HCT116 (cell line): ENCODE results near the gene TNFRSF21. TPM values are rescaled to one million over a fixed set of nuclear protein-coding genes. Genes with fewer than 3 reads are reported as not detected.

Experiments
- ATAC-seq: fragments of 200-7000 bp; cut with Tn5 transposase; 2 replicates; pipeline ENCODE4 v1.9.1; 2020; ENCODE audit warnings: mild to moderate bottlenecking, moderate library complexity
- BruUV-seq: library from RNA; stranded (reverse); fragments of 400-500 nt; replicated peaks from 2 replicates; lab custom pipeline; 2021; lab: Mats Ljungman, UMichigan
- CTCF ChIA-PET: fragments of 300-600 bp; sonication (Branson Sonifier 250); formaldehyde crosslinking; loops from one replicate; lab custom pipeline; 2021; ENCODE audit warnings: antibody characterized with exemption; lab: Charles Lee
- POLR2A ChIA-PET: fragments of 300-600, 350-600 bp; sonication (Branson Sonifier 250); formaldehyde crosslinking; loops from one replicate; lab custom pipeline; 2021; ENCODE audit warnings: antibody characterized with exemption; lab: Charles Lee
- RAD21 ChIA-PET, 2 experiments: fragments of 300-600 bp; sonication (Branson Sonifier 250); formaldehyde crosslinking; loops; one replicate each; lab custom pipeline; 2023; ENCODE audit warnings: low total read pairs in 2 of 2; ENCODE audit not compliant: uncharacterized antibody in 2 of 2, unreplicated experiment in 2 of 2, low non-redundant PET in 1 of 2; lab: Charles Lee
- DNase-seq: peaks from one replicate; pipeline ENCODE4 v3.0.0-alpha.2; 2010; ENCODE audit warnings: low read depth, low spot score
- H2AFZ ChIP-seq: fragments of 200-600 bp; shearing (Covaris generic), sonication (generic); 2 replicates; pipeline ENCODE4 v1.6.1; 2017; ENCODE audit warnings: low read depth, mixed run types, mixed read lengths, antibody characterized with exemption, low read length; ENCODE audit not compliant: poor library complexity, severe bottlenecking
- H3K27ac ChIP-seq: 2 replicates; pipeline ENCODE4 v1.5.1; 2012; ENCODE audit warnings: low read depth, low read length
- H3K27me3 ChIP-seq: fragments of 200-600 bp; sonication (generic); 2 replicates; pipeline ENCODE4 v1.6.1; 2016; ENCODE audit warnings: mixed run types, low read length, mixed read lengths; ENCODE audit not compliant: insufficient read depth
- H3K36me3 ChIP-seq, 2 experiments: fragments of 200-500 bp in 1 of 2; fragments of 200-600 bp in 1 of 2; sonication (Bioruptor generic) in 1 of 2; sonication (generic) in 1 of 2; 2 replicates each; pipeline versions ENCODE4 v1.5.1 to v1.6.1; 2014 to 2016; ENCODE audit warnings: low read length in 2 of 2, inconsistent platforms in 1 of 2, mixed read lengths in 1 of 2, mixed run types in 1 of 2; ENCODE audit not compliant: insufficient read depth in 2 of 2, control insufficient read depth in 1 of 2
- H3K4me1 ChIP-seq, 2 experiments: fragments of 200-600 bp in 1 of 2; sonication (generic) in 1 of 2; 2 replicates each; pipeline versions ENCODE4 v1.5.1 to v1.6.1; 2012 to 2017; ENCODE audit warnings: low read length in 2 of 2, inconsistent platforms in 1 of 2, mild to moderate bottlenecking in 1 of 2, mixed read lengths in 1 of 2, mixed run types in 1 of 2, moderate library complexity in 1 of 2; ENCODE audit not compliant: insufficient read depth in 2 of 2, control insufficient read depth in 1 of 2
- H3K4me2 ChIP-seq: fragments of 200-600 bp; sonication (generic); 2 replicates; pipeline ENCODE4 v1.6.1; 2017; ENCODE audit warnings: mixed run types, low read length, mixed read lengths
- H3K4me3 ChIP-seq, 2 experiments: fragments of 200-600 bp in 1 of 2; sonication (generic) in 1 of 2; replicated peaks in 1 of 2; 2 replicates each; pipeline ENCODE4 v1.5.1; 2011 to 2016; ENCODE audit warnings: low read length in 2 of 2, control low read depth in 1 of 2, low read depth in 1 of 2, mild to moderate bottlenecking in 1 of 2, mixed read lengths in 1 of 2, mixed run types in 1 of 2
- H3K79me2 ChIP-seq: fragments of 200-600 bp; sonication (generic); 2 replicates; pipeline ENCODE4 v1.6.1; 2017; ENCODE audit warnings: mild to moderate bottlenecking, mixed run types, low read length, moderate library complexity, mixed read lengths; ENCODE audit not compliant: insufficient read depth
- H3K9ac ChIP-seq: fragments of 200-600 bp; sonication (generic); 2 replicates; pipeline ENCODE4 v1.6.1; 2016; ENCODE audit warnings: low read length, mixed read lengths
- H3K9me2 ChIP-seq: fragments of 200-600 bp; sonication (generic), shearing (Covaris generic); 2 replicates; pipeline ENCODE4 v1.6.1; 2017; ENCODE audit warnings: mixed run types, mild to moderate bottlenecking, moderate library complexity; ENCODE audit not compliant: insufficient read depth
- H3K9me3 ChIP-seq, 2 experiments: fragments of 200-500 bp in 1 of 2; fragments of 200-600 bp in 1 of 2; sonication (Bioruptor generic) in 1 of 2; sonication (generic) in 1 of 2; 2 replicates each; pipeline ENCODE4 v1.6.1; 2014 to 2017; ENCODE audit warnings: low read length in 2 of 2, mixed read lengths in 2 of 2, inconsistent platforms in 1 of 2, low read depth in 1 of 2, mild to moderate bottlenecking in 1 of 2, mixed run types in 1 of 2, moderate library complexity in 1 of 2; ENCODE audit not compliant: control insufficient read depth in 1 of 2, insufficient read depth in 1 of 2
- H4K20me1 ChIP-seq: fragments of 200-600 bp; sonication (generic), shearing (Covaris generic); 2 replicates; pipeline ENCODE4 v1.6.1; 2017; ENCODE audit warnings: mixed run types, mild to moderate bottlenecking, moderate library complexity; ENCODE audit not compliant: insufficient read depth
- CBX3 ChIP-seq: IDR thresholded peaks from 2 replicates; pipeline ENCODE4 v1.6.1; 2012; ENCODE audit warnings: low read depth
- CEBPB ChIP-seq: IDR thresholded peaks from 2 replicates; pipeline ENCODE4 v1.6.1; 2012; ENCODE audit warnings: low read depth
- EGR1 ChIP-seq: IDR thresholded peaks from 2 replicates; pipeline ENCODE4 v1.6.1; 2012; ENCODE audit warnings: low read depth
- EZH2 ChIP-seq: fragments of 200-600 bp; sonication (generic); IDR thresholded peaks from 2 replicates; pipeline ENCODE4 v1.6.1; 2017; ENCODE audit warnings: antibody characterized with exemption, mixed run types
- EZH2phosphoT487 ChIP-seq: fragments of 200-600 bp; IDR thresholded peaks from 2 replicates; pipeline ENCODE4 v1.6.1; 2018; ENCODE audit warnings: antibody characterized with exemption, borderline replicate concordance
- FOSL1 ChIP-seq: IDR thresholded peaks from 2 replicates; pipeline ENCODE4 v1.6.1; 2012; ENCODE audit warnings: low read depth
- POLR2A ChIP-seq: IDR thresholded peaks from 2 replicates; pipeline ENCODE4 v1.7.0; 2011; ENCODE audit warnings: borderline replicate concordance; ENCODE audit not compliant: insufficient read depth, insufficient read length; ENCODE audit errors: extremely low read depth
- RAD21 ChIP-seq: IDR thresholded peaks from 2 replicates; pipeline ENCODE4 v1.6.1; 2012; ENCODE audit warnings: low read depth, mild to moderate bottlenecking
- YY1 ChIP-seq: IDR thresholded peaks from 2 replicates; pipeline ENCODE4 v1.6.1; 2011; ENCODE audit warnings: low read length, low read depth, moderate library complexity, mild to moderate bottlenecking; ENCODE audit not compliant: insufficient replicate concordance; ENCODE audit errors: extremely low read depth
- ZFX ChIP-seq: fragments of 450-650 bp; IDR thresholded peaks from 2 replicates; pipeline ENCODE4 v1.6.1; 2017
- intact Hi-C: fragments of 100-400 bp; cut with micrococcal nuclease; formaldehyde crosslinking; loops from 2 replicates; pipeline ENCODE4 v1.10.0; 2022
- total RNA-seq: library from RNA; stranded (reverse); gene quantifications from one replicate; pipeline ENCODE4 v1.2.1, GENCODE V29; 2021; ENCODE audit not compliant: unreplicated experiment
- TF ChIP-seq, protein P1 (sequence below): IDR thresholded peaks from 2 replicates; pipeline ENCODE4 v1.6.1; 2011; ENCODE audit warnings: mild to moderate bottlenecking, low read length, moderate library complexity; ENCODE audit not compliant: insufficient replicate concordance; ENCODE audit errors: extremely low read depth

Gene TNFRSF21
- total RNA-seq, 1 experiment from 2014 or later: 48.3 TPM

DNA sequence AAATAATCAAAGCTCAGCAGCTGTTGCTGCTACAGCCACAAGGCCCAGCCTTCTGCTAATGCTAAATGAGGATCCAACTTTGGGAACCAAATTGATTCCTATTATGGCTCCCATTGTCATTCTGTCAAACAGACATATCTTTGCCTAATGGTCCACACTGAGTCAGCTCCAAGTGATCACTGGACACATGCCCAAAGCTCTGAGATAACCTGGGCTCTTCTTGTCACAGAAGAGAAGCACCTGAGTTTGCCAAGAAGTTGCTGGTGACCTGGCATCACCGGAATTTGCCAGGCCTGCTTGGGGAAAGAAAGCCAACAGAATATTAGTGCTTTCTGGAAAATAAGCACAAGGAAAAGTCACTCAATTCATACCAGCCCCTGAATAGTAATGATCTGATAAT, 5.8 kb downstream of the TNFRSF21 start:
- ChIA-PET CTCF (no interaction called here), RAD21 (no interaction called here), POLR2A (no interaction called here)
- H3K4me2 ChIP-seq: no peak overlapping the region
- H3K4me3 ChIP-seq: no peak overlapping the region
- peaks cover 6 to 10% of the 10 kb centered on the region in 2 experiments; a peak in 3 of 4 replicates for H3K4me1 ChIP-seq
- no peaks in the 10 kb centered on the region for H3K9me3 ChIP-seq
- H2AFZ ChIP-seq: no peak overlapping the region
- intact Hi-C loops: no loop called here
- no peak overlapping the region for H3K27ac ChIP-seq
- BruUV-seq: no TSS peak
- peaks cover 100% of the 10 kb centered on the region for H3K79me2 ChIP-seq
- H3K9me2 ChIP-seq: no peaks in the 10 kb centered on the region
- H4K20me1 ChIP-seq: 0 out of 2 replicates have a peak, but pooled peaks cover 5% of the 10 kb centered on the region
- TF ChIP-seq FOSL1 (no peak), ZFX (no peak), EGR1 (no peak), EZH2phosphoT487 (no peak), CBX3 (no peak), RAD21 (no peak), POLR2A (no peak), EZH2 (no peak), YY1 (no peak), CEBPB (no peak)
- TF ChIP-seq, protein P1, sequence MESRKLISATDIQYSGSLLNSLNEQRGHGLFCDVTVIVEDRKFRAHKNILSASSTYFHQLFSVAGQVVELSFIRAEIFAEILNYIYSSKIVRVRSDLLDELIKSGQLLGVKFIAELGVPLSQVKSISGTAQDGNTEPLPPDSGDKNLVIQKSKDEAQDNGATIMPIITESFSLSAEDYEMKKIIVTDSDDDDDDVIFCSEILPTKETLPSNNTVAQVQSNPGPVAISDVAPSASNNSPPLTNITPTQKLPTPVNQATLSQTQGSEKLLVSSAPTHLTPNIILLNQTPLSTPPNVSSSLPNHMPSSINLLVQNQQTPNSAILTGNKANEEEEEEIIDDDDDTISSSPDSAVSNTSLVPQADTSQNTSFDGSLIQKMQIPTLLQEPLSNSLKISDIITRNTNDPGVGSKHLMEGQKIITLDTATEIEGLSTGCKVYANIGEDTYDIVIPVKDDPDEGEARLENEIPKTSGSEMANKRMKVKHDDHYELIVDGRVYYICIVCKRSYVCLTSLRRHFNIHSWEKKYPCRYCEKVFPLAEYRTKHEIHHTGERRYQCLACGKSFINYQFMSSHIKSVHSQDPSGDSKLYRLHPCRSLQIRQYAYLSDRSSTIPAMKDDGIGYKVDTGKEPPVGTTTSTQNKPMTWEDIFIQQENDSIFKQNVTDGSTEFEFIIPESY: no peak
- DNase-seq (no peak), ATAC-seq (no peak)
- H3K27me3 ChIP-seq: no peaks in the 10 kb centered on the region
- no peaks in the 10 kb centered on the region for H3K36me3 ChIP-seq
- H3K9ac ChIP-seq: no peak overlapping the region
